22Rv1 (cell line): ENCODE measurements around the gene NEK2.

Experiments
- CTCF ChIP-seq: fragments of 450-650 bp; IDR thresholded peaks from 2 replicates; pipeline ENCODE4 v1.5.1; 2017; ENCODE audit warnings: mild to moderate bottlenecking
- ZFX ChIP-seq: fragments of 450-650 bp; IDR thresholded peaks from 2 replicates; pipeline ENCODE4 v1.6.1; 2017; ENCODE audit warnings: antibody characterized with exemption, borderline replicate concordance

GRCh38 chr1:211641942-211642341, 33.5 kb downstream of the NEK2 start:
- no peak for TF ChIP-seq CTCF
- TF ChIP-seq ZFX = no peak
